Raji (cell line): ENCODE data around the gene ARL6.

Source experiments
- POLR2A ChIP-seq: IDR thresholded peaks from 2 replicates; pipeline ENCODE4 v1.6.1; 2011; ENCODE audit warnings: low read depth, low read length, control low read depth; ENCODE audit not compliant: insufficient read depth

Gene ARL6

GRCh38 chr3:97764407-97765238, at the start of gene ARL6:
TSS of gene ARL6 (plus strand) at chr3:97764758. CDS start at chr3:97768108, 3,350 bp downstream.
- peak; percentile 55 for TF ChIP-seq POLR2A

GRCh38 chr3:97719156-97719821, 45.3 kb upstream of the ARL6 start:
- no peak for TF ChIP-seq POLR2A

- no peak for TF ChIP-seq POLR2A
Observed at GRCh38 chr3:97720417-97720816, 44.1 kb upstream of the ARL6 start.

GRCh38 chr3:97721446-97721845, 43.1 kb upstream of the ARL6 start:
- TF ChIP-seq POLR2A, result no peak

- no peak for TF ChIP-seq POLR2A
Observed at GRCh38 chr3:97736928-97737327, 27.6 kb upstream of the ARL6 start.

GRCh38 chr3:97738761-97739160, 25.8 kb upstream of the ARL6 start:
- no peak for TF ChIP-seq POLR2A

- no peak for TF ChIP-seq POLR2A
Observed at GRCh38 chr3:97742036-97742435, 22.5 kb upstream of the ARL6 start.

- TF ChIP-seq POLR2A, result no peak
Observed at GRCh38 chr3:97744289-97744688, 20.3 kb upstream of the ARL6 start.

GRCh38 chr3:97763586-97764406, 762 bp upstream of the ARL6 start:
- peak; percentile 85; the same call in 1 of the 2 replicates for TF ChIP-seq POLR2A

- TF ChIP-seq POLR2A, result no peak
Observed at GRCh38 chr3:97765336-97765735, 778 bp downstream of the ARL6 start.

GRCh38 chr3:97772926-97773325, 8.4 kb downstream of the ARL6 start:
- TF ChIP-seq POLR2A, result no peak

GRCh38 chr3:97778152-97778551, 13.6 kb downstream of the ARL6 start:
- no peak for TF ChIP-seq POLR2A

- no peak for TF ChIP-seq POLR2A
Observed at GRCh38 chr3:97793420-97794019, 29.0 kb downstream of the ARL6 start.

GRCh38 chr3:97795951-97796350, 31.4 kb downstream of the ARL6 start:
- no peak for TF ChIP-seq POLR2A

- TF ChIP-seq POLR2A, result no peak
Observed at GRCh38 chr3:97804471-97804870, 39.9 kb downstream of the ARL6 start.
